Measurements from ENCODE around the gene ATP9A. TPM values are rescaled to one million over a fixed set of nuclear protein-coding genes. Genes with fewer than 3 reads are reported as not detected.
"Not testable (repeated sequence)": the region's sequence is repeated elsewhere in the genome, so short reads cannot be mapped to it uniquely, and the experiment has no call there.

ATP9A gene
- total RNA-seq, 4 donors from 2014 or later: 15.1 to 50.8 (median 30.0) TPM

GRCh38 chr20:51651921-51652549 lies 116.2 kb downstream of the ATP9A start:
- intact Hi-C loops (cut with DNase I; ENCODE audit: low total_unique reads): no loop called here
- TF ChIP-seq POLR2A (IDR thresholded peaks at IDR 0.05): no peak
- TF ChIP-seq CTCF (IDR thresholded peaks at IDR 0.05): no peak
- H3K27ac ChIP-seq: no peak overlapping the region

GRCh38 chr20:51650685-51651134 lies 117.5 kb downstream of the ATP9A start:
- TF ChIP-seq CTCF (IDR thresholded peaks at IDR 0.05) (no peak), POLR2A (IDR thresholded peaks at IDR 0.05) (no peak)
- no peak overlapping the region for H3K4me3 ChIP-seq

More at GRCh38 chr20:51651921-51652549, 116.2 kb downstream of the ATP9A start:
- Histone ChIP-seq H3K36me3 (no peaks in the 10 kb centered on the region), H3K9me3 (no peaks in the 10 kb centered on the region), H3K4me1 (no peaks in the 10 kb centered on the region), H3K4me3 (no peak overlapping the region), H3K27me3 (no peaks in the 10 kb centered on the region)
- no peak for DNase-seq

GRCh38 chr20:51648571-51648947 lies 119.6 kb downstream of the ATP9A start:
- no peak overlapping the region for H3K4me3 ChIP-seq
- no peaks in the 10 kb centered on the region for H3K36me3 ChIP-seq
- no peaks in the 10 kb centered on the region for H3K4me1 ChIP-seq
- no peak for DNase-seq
- no peaks in the 10 kb centered on the region for H3K27me3 ChIP-seq
- intact Hi-C loops (cut with DNase I; ENCODE audit: low total_unique reads): no loop called here
- TF ChIP-seq POLR2A (IDR thresholded peaks at IDR 0.05): no peak
- H3K27ac ChIP-seq: no peak overlapping the region
- H3K9me3 ChIP-seq: no peaks in the 10 kb centered on the region

More at GRCh38 chr20:51650685-51651134, 117.5 kb downstream of the ATP9A start:
- Histone ChIP-seq H3K36me3 (no peaks in the 10 kb centered on the region), H3K27me3 (no peaks in the 10 kb centered on the region), H3K27ac (no peak overlapping the region), H3K9me3 (no peaks in the 10 kb centered on the region), H3K4me1 (no peaks in the 10 kb centered on the region)
- intact Hi-C loops (cut with DNase I; ENCODE audit: low total_unique reads): no loop called here
- DNase-seq: no peak

- no peaks in the 10 kb centered on the region for H3K9me3 ChIP-seq
- no peaks in the 10 kb centered on the region for H3K4me1 ChIP-seq
- no peak for TF ChIP-seq POLR2A (IDR thresholded peaks at IDR 0.05)
- TF ChIP-seq CTCF (IDR thresholded peaks at IDR 0.05): no peak
- no peak overlapping the region for H3K27ac ChIP-seq
- no peak for DNase-seq
- H3K27me3 ChIP-seq: no peaks in the 10 kb centered on the region
- no peaks in the 10 kb centered on the region for H3K36me3 ChIP-seq
- no peak overlapping the region for H3K4me3 ChIP-seq
- intact Hi-C loops (cut with DNase I; ENCODE audit: low total_unique reads): no loop called here
Measured at GRCh38 chr20:51647674-51648570, 120.3 kb downstream of the ATP9A start.

GRCh38 chr20:51643810-51644209 lies 124.4 kb downstream of the ATP9A start:
- intact Hi-C loops (cut with DNase I; ENCODE audit: low total_unique reads); H3K9me3 ChIP-seq; H3K27me3 ChIP-seq; H3K4me1 ChIP-seq; H3K4me3 ChIP-seq; H3K36me3 ChIP-seq; H3K27ac ChIP-seq; DNase-seq: not testable (repeated sequence)

- no peak for DNase-seq
- Histone ChIP-seq H3K27me3 (no peaks in the 10 kb centered on the region), H3K4me3 (no peak overlapping the region), H3K4me1 (no peaks in the 10 kb centered on the region), H3K27ac (no peak overlapping the region), H3K9me3 (no peaks in the 10 kb centered on the region), H3K36me3 (no peaks in the 10 kb centered on the region)
- TF ChIP-seq POLR2A (IDR thresholded peaks at IDR 0.05): no peak
- TF ChIP-seq CTCF (IDR thresholded peaks at IDR 0.05): no peak
- intact Hi-C loops (cut with DNase I; ENCODE audit: low total_unique reads): no loop called here
Measured at GRCh38 chr20:51643390-51643789, 124.8 kb downstream of the ATP9A start.
